HEK293T (cell line): ENCODE data around the gene AXIN1.

Experiments
- ARNT ChIP-seq: fragments of 450-650 bp; IDR thresholded peaks from 2 replicates; pipeline ENCODE4 v1.6.1; 2017; ENCODE audit warnings: mild to moderate bottlenecking
- ELF4 ChIP-seq: fragments of 450-650 bp; IDR thresholded peaks from 2 replicates; pipeline ENCODE4 v1.6.1; 2017; ENCODE audit warnings: antibody characterized with exemption
- FOXA1 ChIP-seq: fragments of 450-650 bp; IDR thresholded peaks from 2 replicates; pipeline ENCODE4 v1.6.1; 2016; ENCODE audit warnings: mild to moderate bottlenecking
- FOXM1 ChIP-seq: fragments of 450-650 bp; IDR thresholded peaks from 2 replicates; pipeline ENCODE4 v1.6.1; 2017; ENCODE audit warnings: mild to moderate bottlenecking, borderline replicate concordance
- HDGF ChIP-seq: fragments of 450-650 bp; IDR thresholded peaks from 2 replicates; pipeline ENCODE4 v1.6.1; 2017; ENCODE audit warnings: antibody characterized with exemption, borderline replicate concordance
- L3MBTL2 ChIP-seq: fragments of 450-650 bp; conservative IDR thresholded peaks from 2 replicates; pipeline ENCODE4 v1.6.1; 2016; ENCODE audit warnings: mild to moderate bottlenecking
- SP1 ChIP-seq: fragments of 450-650 bp; IDR thresholded peaks from 2 replicates; pipeline ENCODE4 v1.6.1; 2017
- SUZ12 ChIP-seq: fragments of 450-650 bp; IDR thresholded peaks from 2 replicates; pipeline ENCODE4 v1.6.1; 2016; ENCODE audit warnings: mild to moderate bottlenecking
- TARDBP ChIP-seq: fragments of 450-650 bp; IDR thresholded peaks from 2 replicates; pipeline ENCODE4 v1.6.1; 2016
- ZNF384 ChIP-seq: fragments of 450-650 bp; IDR thresholded peaks from 2 replicates; pipeline ENCODE4 v1.6.1; 2016

DNA sequence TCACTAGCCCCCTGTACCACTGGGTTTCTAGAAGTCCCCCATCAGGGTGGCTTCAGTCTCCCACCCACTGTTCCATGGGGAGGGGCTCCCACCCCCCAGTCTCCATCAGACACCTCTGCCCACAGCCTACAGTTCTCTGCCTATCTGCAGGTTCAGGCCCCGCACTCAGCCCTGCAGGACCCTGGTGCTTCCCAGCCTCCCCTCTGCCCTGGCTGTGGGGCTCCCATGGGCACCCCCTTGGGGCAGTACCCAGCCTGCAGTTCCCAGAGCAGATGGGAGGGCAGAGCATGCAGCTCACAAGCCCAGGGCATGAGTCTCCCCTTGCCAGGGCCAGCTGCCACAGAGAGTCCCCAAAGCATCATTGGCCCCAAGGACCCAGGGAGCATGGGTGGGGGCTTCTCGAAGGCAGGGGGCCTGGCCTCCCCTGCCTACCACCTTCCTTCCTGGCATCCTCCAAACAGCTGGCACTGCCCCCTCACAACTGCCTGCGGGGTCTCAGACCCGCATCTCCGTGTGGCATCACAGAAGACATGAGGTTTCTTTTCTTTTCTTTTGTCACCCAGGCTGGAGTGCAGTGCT is 20.6 kb upstream of the AXIN1 start:
- TF ChIP-seq SP1 (no peak), SUZ12 (no peak), ZNF384 (no peak), FOXM1 (no peak), FOXA1 (no peak), HDGF (no peak), ELF4 (no peak), ARNT (no peak), L3MBTL2 (no peak), TARDBP (no peak)
